ENCODE data around the gene SULT1B1. TPM values are rescaled to one million over a fixed set of nuclear protein-coding genes. Genes with fewer than 3 reads are reported as not detected.

Gene SULT1B1
- total and polyA plus RNA-seq, 2 of the 8 experiments (the other 6 are each of a cell fraction or from before 2014, with no cell fraction given) = not detected

DNA sequence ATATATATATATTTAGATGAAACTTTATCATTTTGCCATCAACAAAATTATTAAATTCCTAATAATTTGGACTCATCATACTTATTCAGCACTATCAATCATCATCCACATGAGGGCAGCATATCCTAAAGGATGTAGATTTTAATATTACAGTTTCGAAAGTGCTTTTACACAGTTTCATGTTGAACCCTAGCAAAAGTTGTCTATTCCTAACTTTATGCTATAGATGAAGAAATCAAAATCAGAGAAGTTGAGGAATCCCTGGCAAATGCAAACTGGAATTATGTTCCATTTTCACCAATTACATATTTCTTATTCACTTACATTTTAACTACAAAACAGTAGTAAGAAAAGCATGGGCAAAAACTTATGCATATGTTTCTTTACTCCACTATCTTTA, 70.8 kb downstream of the SULT1B1 start:
- no peak overlapping the region for H2BK15ac ChIP-seq (ENCODE audit: low read length)
- CTCF ChIA-PET (ENCODE audit: partially characterized antibody) = interaction anchor here (1.1 to 2.2 kb wide), 7 partner anchors 10 to 494 kb away, joined by 4 to 25 read pairs (median 6); no protein-coding TSS in a partner anchor

More for the DNA sequence above, 70.8 kb downstream of the SULT1B1 start:
- no peak overlapping the region for H2AFZ ChIP-seq (ENCODE audit: low read length)
- H3K27ac ChIP-seq (ENCODE audit: low read depth, low read length) = no peak overlapping the region
- 67% methylated on average over 1 of the region's 1 CpG; no CpG with 5 or more reads in 1 of the 2 experiments for WGBS, 2 experiments (ENCODE audit: extremely low coverage in 1 of 2, insufficient coverage in 1 of 2, insufficient read length in 1 of 2, insufficient replicate concordance in 2 of 2, low coverage in 1 of 2, low lambda C conversion rate in 2 of 2, missing lambda C conversion rate in 1 of 2)
- H2AK5ac ChIP-seq (ENCODE audit: low read depth, low read length) = no peak overlapping the region
- H4K8ac ChIP-seq (ENCODE audit: extremely low read depth, insufficient read depth, low read length) = no peak overlapping the region
- no peak overlapping the region for H3K23ac ChIP-seq (ENCODE audit: insufficient read length)
- no peaks in the 10 kb centered on the region for H3K23me2 ChIP-seq (ENCODE audit: low read depth, low read length)
- no peaks in the 10 kb centered on the region; a peak in 1 of 4 replicates for H3K9me3 ChIP-seq (ENCODE audit: insufficient read depth in 2 of 2, low read depth in 1 of 2, low read length in 1 of 2)
- no peak overlapping the region for H2BK120ac ChIP-seq (replicated peaks; ENCODE audit: low read depth, low read length)
- H3K56ac ChIP-seq (replicated peaks; ENCODE audit: insufficient read length, low read depth, low read length) = no peak overlapping the region
- H4K20me1 ChIP-seq (replicated peaks in 1 of 2; ENCODE audit: control insufficient read depth in 1 of 2, insufficient read depth in 2 of 2, low read length in 2 of 2) = no peaks in the 10 kb centered on the region
- H3K18ac ChIP-seq (ENCODE audit: extremely low read depth, low read length) = no peak overlapping the region
- no peaks in the 10 kb centered on the region for H3K36me3 ChIP-seq (ENCODE audit: control insufficient read depth in 2 of 4, insufficient read depth in 4 of 4, low read length in 3 of 4)
- H3K27me3 ChIP-seq (replicated peaks in 1 of 4; ENCODE audit: control insufficient read depth in 3 of 4, extremely low read depth in 1 of 4, insufficient read depth in 3 of 4, low read length in 3 of 4) = no peaks in the 10 kb centered on the region
- no peak overlapping the region for H4K5ac ChIP-seq (ENCODE audit: insufficient read length, low read depth, low read length)
- H4K91ac ChIP-seq (replicated peaks; ENCODE audit: insufficient read length, low read length) = no peak overlapping the region
- no peaks in the 10 kb centered on the region for H3K79me2 ChIP-seq (ENCODE audit: control insufficient read depth in 1 of 2, insufficient read depth in 2 of 2, low read length in 2 of 2)
- no peak overlapping the region for H3K14ac ChIP-seq (ENCODE audit: insufficient read length)
- H2BK5ac ChIP-seq (ENCODE audit: low read depth, low read length) = no peak overlapping the region
- H3K4me3 ChIP-seq (ENCODE audit: extremely low read depth in 1 of 4, insufficient read depth in 2 of 4, low read depth in 3 of 4, low read length in 4 of 4) = no peak overlapping the region
- H3K4ac ChIP-seq (replicated peaks; ENCODE audit: insufficient read length, low read depth, low read length) = no peak overlapping the region
- TF ChIP-seq CTCF (IDR thresholded peaks at IDR 0.05; ENCODE audit: control extremely low read depth in 1 of 3, insufficient read depth in 1 of 3, low read depth in 1 of 3, low read length in 3 of 3) (peak in 2 of 3 experiments; percentile 37 to 41; a peak in 2 of 4 replicates), BCL11A (IDR thresholded peaks at IDR 0.05; ENCODE audit: low read depth in 2 of 2, low read length in 2 of 2) (no peak), RAD21 (IDR thresholded peaks at IDR 0.05 in 1 of 2, conservative IDR thresholded peaks at IDR 0.05 in 1 of 2; ENCODE audit: low read depth in 2 of 2, low read length in 2 of 2) (peak; percentile 72 to 81)
- H3K79me1 ChIP-seq (ENCODE audit: low read depth, low read length) = no peaks in the 10 kb centered on the region
- H3K9ac ChIP-seq (replicated peaks in 1 of 4; ENCODE audit: extremely low read depth in 1 of 4, low read depth in 3 of 4, low read length in 3 of 4) = no peak overlapping the region
- DNase-seq (ENCODE audit: low read depth in 1 of 2, low spot score in 2 of 2) (no peak), FAIRE-seq (no peak)
- POLR2A ChIA-PET (ENCODE audit: partially characterized antibody) = no interaction called here
- no peak overlapping the region for H2BK20ac ChIP-seq (ENCODE audit: low read length)
- H2BK12ac ChIP-seq (ENCODE audit: low read depth, low read length) = no peak overlapping the region
- H3K4me1 ChIP-seq (replicated peaks in 1 of 4; ENCODE audit: control insufficient read depth in 3 of 4, insufficient read depth in 4 of 4, low read length in 3 of 4) = no peaks in the 10 kb centered on the region
- H3K4me2 ChIP-seq (ENCODE audit: insufficient read depth in 1 of 2, low read depth in 2 of 2, low read length in 2 of 2) = no peak overlapping the region
